ENCODE results near the gene ZFYVE21.

- TF ChIP-seq REST (IDR thresholded peaks at IDR 0.05; ENCODE audit: low read depth) (no peak), ZFX (IDR thresholded peaks at IDR 0.05) (no peak), CTCF (IDR thresholded peaks at IDR 0.05 in 2 of 3, conservative IDR thresholded peaks at IDR 0.05 in 1 of 3; ENCODE audit: borderline replicate concordance in 1 of 3, insufficient read depth in 1 of 3, low read depth in 2 of 3, low read length in 2 of 3) (no peak), POLR2AphosphoS5 (IDR thresholded peaks at IDR 0.05; ENCODE audit: low read depth, low read length) (no peak), SP1 (IDR thresholded peaks at IDR 0.05; ENCODE audit: low read depth) (no peak), ELF1 (IDR thresholded peaks at IDR 0.05; ENCODE audit: borderline replicate concordance, low read depth) (no peak), ZNF274 (IDR thresholded peaks at IDR 0.05; ENCODE audit: low read depth, low read length) (no peak), SIN3A (IDR thresholded peaks at IDR 0.05; ENCODE audit: low read depth) (no peak), POLR2A (IDR thresholded peaks at IDR 0.05; ENCODE audit: borderline replicate concordance, extremely low read depth, insufficient read depth, insufficient read length) (no peak), EZH2 (IDR thresholded peaks at IDR 0.05) (no peak), MAX (IDR thresholded peaks at IDR 0.05) (no peak), FOSL1 (IDR thresholded peaks at IDR 0.05; ENCODE audit: low read depth) (no peak), JUND (IDR thresholded peaks at IDR 0.05) (no peak)
- TF ChIP-seq, protein P1, sequence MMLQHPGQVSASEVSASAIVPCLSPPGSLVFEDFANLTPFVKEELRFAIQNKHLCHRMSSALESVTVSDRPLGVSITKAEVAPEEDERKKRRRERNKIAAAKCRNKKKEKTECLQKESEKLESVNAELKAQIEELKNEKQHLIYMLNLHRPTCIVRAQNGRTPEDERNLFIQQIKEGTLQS (IDR thresholded peaks at IDR 0.05) = no peak
Observed at GRCh38 chr14:103745424-103745823, 29.8 kb downstream of the ZFYVE21 start.
